SIG-M5 (cell line): Measurements from ENCODE around the gene CD200.

Experiments
- DNase-seq: peaks from one replicate; lab custom pipeline; 2025; lab: John Stamatoyannopoulos, UW

CD200 gene

DNA sequence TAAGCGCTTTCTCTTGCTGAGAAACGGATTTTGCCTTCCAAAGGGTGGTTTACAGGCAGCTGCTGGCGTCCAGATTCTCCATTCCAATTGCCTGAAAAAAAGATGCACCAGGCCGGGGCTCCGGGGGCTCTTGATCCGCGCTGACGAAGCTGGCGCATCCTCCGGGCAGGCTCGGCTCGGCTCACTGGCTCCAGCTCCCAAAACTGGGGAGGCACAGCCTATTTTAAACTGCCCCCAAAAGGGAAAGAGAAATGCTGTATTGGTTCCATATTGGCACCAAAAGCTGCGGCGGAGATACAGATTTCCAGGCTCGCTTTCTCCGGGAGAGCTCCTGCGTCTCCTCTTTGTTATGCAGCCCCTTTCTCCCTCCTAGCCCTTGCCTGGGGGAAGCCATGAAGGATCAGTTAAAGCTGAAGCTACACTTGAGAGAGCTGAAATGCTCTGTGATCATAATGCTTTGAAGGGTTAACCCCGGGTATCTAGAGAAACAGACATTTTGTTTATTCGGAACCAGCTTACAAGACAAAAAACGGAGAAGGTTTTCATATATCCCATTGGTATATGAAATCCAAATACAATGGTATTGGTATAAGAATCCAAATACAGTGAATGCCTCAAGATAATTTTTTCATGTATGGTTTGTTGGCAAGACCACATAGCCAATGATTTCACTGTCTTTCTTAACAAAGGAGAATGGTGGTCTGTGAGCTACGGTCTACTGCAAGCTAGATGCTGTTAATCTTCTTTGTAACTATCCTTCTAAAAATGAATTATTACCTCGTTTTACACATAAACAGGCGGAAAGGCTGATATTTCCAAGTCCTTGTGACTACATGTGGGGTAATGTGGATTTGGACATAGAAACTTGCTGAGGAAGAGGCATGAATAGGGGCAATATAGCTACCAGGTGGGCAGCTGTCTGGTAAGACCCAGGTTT lies 693 bp downstream of the CD200 start:
- DNase-seq: no peak

DNA sequence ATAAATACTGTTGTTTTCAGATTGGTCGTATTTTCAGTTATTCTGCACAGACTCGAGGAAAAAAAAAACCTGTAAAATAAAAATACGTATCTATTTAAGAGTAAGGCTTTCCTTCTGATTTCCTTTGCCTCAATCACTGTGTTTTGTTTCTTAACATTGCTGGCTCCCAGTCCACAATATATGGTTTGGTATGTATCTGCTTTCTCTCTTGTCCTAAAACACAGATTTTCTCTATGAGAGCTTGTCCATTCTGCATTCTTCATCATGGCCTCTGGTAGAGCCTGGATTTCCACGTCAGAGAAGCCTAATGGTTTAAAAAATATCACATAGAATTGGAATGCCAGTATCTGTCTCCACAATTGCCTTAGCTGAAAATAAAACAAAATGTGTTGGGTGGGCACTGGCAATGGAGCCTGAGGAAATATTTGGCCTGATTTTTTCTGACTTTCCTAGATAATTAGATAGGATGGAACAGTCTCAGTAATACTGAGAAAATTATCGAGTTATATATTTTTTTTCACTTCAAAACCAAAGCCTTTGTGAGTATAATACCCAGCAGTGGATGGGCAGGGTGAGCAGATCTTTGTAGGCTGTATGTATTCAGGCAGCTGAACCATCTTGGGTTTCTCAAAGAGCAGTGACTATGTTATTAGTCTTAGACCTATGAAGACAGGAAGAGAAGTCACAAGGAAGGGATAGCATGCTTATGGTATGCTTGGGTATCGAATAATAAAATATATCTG lies 1.9 kb downstream of the CD200 start:
- no peak for DNase-seq

DNA sequence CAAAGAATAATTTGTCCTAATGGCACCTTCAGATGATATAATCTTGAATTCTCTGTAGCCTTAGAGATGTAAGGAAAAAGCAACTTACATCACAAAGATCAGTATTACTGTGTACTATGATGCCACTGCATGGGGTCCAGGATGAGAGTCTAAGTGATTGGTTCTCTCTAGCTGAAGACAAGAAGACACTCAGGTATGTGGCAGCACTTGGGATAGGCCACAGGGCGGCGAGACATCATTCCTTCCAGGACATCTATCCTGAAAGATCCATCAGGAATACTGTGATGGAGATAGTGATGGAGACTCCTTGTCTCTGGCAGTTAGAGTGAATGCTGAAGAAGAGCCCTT lies 2.5 kb downstream of the CD200 start:
- no peak for DNase-seq

DNA sequence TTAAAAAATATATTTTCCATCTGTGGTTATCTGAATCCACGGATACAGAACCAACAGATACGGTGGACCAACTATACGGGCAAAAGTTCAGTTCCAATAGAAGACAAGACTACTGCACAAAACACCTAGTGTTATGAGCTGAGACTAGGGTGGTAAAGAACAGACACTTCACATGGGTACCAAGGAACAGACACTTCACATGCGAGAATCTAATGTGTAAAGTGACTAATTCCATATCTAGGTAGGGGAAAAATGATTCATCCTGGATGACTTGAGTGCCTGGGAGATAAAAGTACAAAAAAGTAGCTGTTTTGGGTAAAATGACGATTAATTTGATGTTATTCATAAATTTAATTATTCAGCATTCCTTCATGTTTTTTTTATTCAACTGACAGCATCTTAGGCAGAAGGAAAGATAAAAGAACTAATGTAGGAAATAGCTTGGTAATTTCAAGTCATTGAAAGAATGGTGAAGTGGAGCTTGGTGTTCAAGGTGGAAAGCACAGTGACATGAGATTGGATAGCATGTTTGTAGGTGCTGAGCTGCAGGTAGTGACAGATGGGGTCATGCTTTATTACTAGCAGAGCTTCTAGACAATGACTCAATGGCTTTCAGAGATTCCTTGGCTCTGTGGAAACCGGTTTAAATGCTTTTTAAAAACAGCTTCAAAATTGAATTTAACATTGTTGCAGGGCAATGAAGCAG lies 5.2 kb downstream of the CD200 start:
- DNase-seq: no peak

DNA sequence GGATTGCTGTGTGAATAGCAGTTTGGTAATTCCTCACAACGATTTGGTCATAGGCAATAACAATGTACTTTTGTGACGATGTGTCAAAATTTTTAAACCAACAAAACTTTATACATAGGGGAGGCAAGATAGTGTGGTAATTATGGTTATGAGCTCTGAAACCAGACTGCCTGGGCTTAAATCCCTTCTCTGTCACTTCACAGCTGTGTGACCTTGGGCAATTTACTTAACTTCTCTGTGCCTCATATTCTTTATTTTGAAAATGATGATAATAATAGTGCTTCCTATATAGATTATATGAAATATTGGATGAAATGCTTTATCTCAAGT lies 5.7 kb downstream of the CD200 start:
- no peak for DNase-seq

DNA sequence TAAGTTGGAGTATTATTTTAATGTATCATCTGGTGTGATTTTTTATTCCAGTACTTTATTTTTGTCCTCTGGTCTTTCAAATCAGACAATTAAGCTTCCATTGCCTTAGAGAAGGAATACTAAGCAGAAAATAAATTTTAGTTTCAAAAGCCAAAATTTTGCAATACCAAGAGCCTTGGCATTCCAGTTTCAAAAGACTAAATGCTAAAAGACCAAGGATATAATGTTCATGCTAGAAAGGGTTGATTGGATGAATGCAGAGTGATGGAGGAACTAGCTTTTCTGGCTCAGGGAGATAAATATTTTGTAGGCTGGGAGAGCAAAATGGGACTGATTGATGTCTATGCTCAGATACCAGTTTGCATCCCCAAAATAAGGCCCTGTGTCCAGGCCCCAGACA lies 6.2 kb downstream of the CD200 start:
- no peak for DNase-seq

DNA sequence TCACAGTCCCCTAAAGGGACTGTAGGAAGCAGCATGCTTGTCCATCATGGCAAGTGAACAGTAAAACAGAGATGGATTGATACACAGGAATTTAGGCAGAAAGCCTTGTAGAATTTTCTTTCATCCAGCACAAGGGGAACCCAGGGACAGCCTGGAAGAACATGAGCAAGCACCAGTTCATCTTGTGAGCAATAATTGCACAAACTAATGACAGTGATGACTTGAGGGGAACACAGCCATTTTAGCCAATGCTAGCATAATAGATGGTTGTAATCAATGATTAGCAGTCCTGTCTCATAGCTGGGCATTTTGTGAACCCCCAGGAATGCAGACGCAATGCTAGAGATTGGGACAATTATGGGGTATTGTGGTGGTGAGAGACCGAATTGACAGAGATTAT lies 6.7 kb downstream of the CD200 start:
- no peak for DNase-seq

DNA sequence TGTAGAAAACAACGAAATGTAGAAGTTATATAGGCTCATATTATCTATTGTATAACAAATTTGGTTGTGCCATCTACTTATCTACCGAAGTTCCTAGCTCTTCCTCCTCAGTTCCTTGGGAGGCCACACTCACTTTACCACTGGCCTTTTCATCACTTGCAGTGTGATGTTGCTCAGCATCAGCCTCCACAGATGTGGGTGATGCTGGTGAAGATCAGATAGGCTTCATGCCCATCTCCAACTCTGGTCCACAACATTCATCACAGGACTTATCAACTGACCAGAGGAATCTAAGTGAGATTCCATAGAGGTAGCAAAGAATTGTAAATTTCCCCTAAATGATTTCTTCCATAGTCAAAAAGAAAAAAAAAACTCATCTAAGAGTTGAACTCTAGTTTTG lies 8.4 kb downstream of the CD200 start:
- DNase-seq: no peak

DNA sequence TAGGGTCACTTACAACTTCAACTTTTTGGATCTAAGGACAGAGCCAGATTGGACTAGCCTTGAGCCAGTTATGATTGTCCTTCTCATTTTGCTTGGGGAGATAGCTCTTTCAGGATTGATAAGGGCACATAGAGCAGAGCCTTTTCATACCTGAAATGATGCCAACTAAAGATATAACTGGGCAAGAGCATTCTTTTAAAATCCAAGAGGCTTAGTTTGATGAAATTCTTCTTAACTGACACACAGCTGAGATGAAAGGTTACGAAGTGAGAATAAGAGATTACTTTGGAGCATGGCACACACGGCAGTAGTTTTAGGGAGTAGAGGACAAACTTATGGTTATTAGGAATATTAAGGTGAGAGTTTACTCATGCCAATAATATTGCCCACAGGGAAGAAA lies 12.7 kb downstream of the CD200 start:
- no peak for DNase-seq

DNA sequence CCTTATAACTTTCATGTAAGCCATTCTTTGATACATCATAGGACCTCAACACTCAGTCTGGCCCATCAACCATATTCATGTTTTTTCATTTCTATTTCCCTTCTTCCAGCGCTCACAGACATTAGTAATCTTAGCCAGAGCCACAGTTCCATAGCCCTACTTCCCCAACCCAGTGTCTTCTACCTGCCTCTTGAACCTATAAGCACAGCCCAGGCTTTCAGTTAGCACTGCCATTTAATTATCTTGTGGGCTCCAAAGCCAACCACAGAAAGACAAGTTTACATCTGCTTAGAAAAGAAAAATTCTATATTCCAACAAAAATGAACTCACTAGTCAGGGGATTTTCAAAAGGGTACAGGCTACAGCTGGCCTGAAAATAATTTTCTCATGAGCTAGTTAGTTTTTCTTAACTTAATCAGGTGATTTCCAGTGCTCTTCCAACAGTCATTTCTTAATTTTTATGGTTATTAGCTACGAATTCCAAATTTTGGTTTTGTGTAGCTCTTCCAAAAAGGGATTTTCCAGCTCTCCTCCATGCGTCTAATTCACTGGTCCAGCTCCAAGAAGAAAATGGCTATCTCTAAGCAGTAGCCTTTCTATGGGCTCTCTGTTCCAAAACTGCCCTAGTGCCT lies 13.7 kb downstream of the CD200 start:
- no peak for DNase-seq

DNA sequence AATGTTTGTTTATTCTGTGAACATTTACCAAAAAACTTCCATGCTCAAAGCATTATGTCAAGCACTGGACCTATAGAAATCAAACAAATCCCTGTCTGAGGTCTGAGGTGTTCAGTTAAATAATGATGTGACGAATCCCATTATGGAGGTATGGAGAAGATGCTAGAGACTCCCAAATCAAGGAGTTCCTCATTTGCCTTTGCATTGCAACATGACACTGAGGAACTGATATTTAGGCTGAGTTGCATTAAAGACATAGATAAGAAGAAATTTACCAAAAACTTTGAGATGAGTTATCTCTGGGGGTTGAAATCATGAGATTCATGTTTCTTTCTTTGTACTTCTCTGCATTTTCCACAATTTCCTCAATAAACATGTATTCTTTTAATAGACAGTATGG lies 16.0 kb downstream of the CD200 start:
- DNase-seq: no peak

DNA sequence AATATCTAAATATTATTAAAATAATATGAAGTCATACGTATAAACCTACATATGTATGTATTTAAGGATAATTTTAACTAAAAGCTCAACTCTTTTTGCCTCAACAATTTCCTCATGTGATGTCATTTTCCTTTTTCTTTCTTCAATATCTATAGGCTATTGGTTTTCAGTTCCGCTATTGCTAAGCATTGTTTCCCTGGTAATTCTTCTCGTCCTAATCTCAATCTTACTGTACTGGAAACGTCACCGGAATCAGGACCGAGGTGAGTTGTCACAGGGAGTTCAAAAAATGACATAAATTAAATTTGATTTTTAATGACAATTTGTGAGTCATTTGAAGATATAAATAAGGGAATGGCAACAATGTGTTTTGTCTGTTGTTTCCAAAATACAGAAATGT lies 16.6 kb downstream of the CD200 start:
- DNase-seq: no peak

DNA sequence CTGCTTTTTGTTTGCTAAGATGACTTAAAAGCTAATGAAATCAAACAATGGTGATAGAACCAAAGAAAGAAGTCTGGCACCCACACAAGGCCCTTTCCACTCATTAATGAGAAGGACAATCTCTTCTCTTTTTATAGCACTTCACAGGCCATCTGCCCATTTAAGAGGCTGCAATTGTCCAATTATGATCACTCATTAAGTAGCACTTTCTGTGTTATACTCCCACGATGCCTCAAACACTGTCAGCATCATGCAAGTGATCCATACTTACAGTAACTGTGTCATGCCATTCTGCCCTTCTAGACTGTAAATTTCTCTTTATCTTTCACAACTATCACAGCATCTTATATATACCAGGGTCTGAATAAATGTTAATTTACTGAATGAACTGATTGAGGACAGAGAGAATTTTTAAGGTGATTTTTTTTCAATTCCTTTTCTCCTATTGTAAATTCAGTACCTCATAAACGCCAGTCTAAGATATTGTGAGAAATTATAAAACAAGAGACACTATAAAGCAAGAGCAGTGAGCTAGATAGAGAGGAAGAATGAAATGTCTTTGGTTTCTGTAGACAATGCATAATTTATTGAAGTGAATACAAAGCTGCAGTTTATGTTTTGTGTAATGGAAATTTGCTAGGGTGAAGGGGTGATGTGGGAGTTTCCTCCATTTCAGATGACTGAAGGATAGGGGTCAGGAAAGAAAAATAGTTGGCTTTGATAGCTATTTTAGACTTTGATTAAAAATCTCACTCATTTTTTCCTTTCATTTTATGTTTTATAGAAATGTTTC lies 17.3 kb downstream of the CD200 start:
- no peak for DNase-seq

DNA sequence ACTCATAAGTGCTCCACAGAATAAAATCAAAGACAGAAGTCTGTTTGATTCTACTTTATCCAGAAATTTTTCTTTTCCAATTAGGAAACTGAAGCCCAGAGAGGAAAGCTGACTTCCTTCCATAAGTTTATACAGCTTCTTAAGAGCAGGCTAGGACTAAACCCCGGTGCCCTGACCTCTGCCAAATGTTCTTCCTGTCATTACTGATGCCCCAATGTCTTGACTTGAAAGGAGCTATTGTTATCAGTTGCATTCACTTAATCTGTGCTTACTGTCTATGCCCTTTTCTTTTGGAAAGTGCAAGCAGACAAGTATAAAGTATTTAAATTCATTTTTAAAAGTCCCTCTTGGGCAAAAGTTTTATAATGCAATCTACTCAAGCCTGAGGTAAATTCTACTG lies 18.1 kb downstream of the CD200 start:
- no peak for DNase-seq

DNA sequence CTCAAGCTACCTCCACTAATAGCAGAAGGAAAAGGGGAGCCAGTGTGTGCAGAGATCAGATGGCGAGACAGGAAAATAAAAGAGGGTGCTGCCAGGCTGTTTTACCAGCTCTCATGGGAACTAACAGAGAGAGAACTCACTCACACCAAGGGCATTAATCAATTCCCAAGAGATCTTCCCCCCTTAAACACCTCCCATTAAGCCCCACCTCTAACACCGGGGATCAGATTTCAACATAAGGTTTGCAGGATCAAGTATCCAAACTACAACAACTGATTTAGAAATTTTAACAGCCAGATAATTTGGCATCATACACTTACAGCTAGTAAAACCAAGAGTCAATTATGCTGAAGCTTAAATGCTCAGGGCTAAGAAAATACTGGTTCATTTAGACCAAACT lies 18.9 kb downstream of the CD200 start:
- DNase-seq: no peak

DNA sequence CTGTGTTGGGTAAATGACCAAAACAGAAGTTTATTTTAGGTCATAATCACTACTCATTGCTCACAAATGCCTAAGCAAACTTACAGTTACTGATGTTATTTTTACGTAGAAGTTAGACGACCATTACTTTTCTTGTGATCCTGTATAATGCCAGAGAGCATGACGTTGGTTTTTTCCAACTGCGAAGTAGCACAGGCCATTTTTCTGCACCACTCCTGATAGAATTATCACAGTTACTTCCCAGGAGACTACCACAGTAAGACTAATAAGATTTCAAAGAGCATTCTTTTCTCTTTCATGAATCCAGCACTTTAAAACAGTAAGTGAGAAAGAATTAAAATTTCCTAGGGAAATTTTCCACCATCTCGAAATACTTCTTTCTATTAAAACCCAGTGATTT lies 19.8 kb downstream of the CD200 start:
- no peak for DNase-seq

DNA sequence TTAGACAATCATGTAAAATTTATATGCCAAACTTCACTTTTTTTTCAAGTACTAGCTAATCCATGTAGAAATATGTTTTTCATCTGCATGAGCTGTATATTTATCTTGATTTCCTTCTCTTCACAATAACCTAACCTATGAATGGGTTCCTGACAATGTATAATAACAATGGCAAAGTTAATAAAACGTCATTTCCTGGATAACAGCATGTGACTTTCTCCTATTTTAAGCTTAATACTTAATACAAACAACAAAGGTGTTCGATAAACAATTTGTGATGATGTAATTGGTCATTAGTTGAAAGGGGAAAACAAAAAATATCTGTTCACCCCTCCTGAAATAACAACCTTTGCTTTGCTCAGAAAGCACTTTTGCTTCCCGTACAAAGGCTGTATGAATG lies 20.4 kb downstream of the CD200 start:
- DNase-seq: no peak

DNA sequence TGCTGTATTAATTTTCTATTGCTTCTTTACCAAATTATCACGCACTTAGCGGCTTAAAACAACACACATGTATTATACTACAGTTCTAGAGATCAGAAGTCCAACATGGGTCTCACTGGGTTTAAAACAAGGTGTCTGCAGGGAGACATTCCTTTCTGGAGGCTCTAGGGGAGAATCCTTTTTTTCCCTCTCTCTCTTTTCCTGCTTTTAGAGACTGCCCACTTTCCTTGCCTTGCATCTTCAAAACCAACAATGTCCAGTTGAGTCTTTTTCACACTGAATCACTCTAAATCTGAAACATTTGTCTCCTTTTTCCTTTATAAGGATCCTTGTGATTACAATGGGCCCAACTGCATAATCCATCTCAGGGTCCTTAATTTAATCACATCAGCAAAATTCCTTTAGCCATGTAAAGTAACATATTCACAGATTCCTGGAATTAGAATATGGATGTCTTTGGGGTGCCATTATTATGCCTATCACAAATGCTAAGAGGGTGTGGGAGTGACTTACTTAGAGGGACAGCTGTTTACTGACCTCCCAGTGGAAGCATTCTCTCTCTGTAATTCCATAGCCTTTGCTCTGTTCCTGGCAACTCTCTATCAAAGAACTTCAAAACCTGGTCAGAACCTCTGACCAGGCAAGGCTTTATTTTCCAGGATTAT lies 21.8 kb downstream of the CD200 start:
- DNase-seq: no peak

DNA sequence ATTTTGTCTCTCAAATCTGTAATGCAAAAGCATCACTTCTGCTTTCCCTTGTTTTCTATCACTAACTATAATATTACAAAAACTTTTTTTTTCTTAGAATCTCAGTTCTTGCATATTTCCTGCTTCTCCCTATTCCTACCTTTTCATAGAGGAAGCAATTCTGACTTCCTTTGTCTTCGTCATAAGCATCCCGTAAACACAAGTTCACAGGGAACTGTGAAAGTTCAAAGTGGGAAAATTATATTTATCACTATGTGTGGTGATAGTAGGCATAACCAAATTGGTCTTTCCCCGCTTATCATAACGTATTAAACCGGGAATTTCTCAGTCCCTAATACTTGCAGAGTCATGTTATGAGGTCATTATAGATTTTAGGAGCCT lies 22.3 kb downstream of the CD200 start:
- DNase-seq: no peak

DNA sequence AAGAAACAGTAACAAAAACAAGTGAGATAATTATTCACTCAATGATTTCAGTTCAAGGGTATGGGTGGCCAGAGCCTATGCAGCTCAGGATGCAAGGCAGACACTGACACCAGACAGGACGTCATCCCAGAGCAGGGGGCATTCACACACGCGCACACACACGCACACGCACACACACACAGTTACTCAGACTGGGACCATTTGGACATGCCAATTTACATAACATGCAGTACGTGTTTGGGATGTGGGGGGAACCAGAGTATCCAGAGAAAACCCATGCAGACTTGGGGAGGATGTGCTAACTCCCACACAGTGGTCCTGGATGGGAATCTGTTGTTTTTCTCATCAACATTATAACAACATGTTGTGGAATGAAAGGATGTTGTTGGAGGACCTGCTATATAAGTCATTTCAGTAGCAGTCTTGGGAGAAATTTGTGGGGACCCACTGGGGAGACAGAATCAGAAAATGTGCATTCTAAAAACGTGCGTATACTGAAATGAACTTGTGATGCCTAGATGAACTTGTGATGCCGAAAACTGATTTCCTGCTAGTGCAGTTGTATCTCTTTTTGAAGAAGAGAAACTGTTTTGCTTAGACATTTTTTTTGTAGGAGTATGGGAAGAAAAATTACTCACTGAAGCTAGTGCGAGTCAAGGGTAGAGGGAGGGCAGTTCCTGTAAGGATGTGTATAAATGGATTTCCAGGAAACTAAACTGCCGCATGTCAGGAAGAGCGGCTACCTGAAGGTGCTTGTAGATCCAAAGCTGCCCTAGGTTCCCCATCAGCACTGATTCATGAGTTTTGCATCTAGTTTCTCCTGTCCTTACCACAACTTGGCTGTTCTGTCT lies 25.2 kb downstream of the CD200 start:
- no peak for DNase-seq
